NCI-H226 (cell line): ENCODE results near the gene ALDH1A1.

Source experiments
- DNase-seq: peaks from one replicate; pipeline ENCODE4 v3.0.0-alpha.2; 2015

ALDH1A1 gene

DNA sequence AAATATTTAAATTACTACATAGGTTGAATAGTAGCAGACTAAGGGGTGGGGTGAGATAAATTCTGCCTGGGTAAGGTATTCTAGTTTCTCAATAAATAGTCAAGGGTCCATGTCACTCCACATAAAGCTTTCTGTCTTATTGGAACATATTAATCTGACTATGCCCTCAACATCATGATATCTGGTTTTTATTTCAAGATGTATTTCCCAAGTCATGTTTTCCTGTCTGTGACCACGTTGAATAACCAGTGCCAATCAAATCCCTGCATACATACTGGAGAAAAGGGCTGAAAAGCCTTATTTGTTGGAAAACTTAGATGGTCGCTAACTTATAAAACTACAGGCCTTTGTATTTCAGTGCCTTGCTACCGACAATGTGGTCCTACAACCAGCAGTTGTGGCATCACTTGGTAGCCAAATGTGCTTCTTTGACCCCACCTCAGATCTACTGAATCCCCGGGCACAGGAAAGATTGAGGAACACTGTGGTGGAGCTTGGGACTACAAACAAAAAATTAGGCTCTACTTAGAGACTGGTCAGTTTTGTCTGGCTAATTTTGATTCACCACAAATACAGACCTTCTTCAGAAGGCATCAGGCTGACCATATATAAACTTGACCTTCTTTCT, 39.4 kb downstream of the ALDH1A1 start:
- no peak for DNase-seq

- no peak for DNase-seq
These were observed 40.1 kb downstream of the ALDH1A1 start for GRCh38 chr9:72912476-72913381.

DNA sequence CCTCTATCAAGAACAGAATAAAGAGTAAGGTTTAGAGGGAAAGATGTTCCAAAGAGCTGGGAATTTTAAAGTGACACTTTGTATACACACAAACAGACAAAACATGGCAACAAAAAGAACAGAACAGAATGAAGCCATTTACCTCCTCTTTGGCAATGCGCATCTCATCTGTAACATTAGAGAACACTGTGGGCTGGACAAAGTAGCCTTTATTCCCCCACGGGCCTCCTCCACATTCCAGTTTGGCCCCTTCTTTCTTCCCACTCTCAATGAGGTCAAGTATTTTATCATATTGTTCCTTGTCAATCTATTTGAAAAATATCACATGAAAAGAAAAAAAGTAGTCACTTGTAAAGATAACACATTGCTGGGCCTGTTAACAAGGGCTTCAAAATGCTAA, 41.0 kb downstream of the ALDH1A1 start:
- DNase-seq: no peak

- DNase-seq: no peak
These were observed 41.5 kb downstream of the ALDH1A1 start for GRCh38 chr9:72911247-72911775.

- no peak for DNase-seq
These were observed 43.4 kb downstream of the ALDH1A1 start for GRCh38 chr9:72909428-72909827.

DNA sequence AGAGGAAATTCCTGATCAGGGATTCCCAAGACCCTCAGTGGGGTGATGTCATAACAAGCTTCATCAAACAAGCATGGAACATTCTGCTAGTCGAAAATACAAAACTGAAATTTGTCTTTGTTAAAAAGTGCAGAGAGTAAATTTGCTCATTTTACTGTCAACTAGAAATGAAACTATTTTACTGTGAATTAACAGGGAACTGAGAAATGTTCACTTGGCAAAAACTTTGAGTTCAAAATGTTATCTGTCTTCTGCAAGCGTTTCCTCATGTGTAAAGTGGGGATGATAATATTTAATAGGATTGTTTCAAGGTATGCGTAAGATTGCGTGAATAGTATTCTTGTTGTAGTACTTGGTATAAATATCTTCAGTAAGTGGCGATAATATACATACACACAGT, 45.4 kb downstream of the ALDH1A1 start:
- DNase-seq: no peak

- DNase-seq: no peak
These were observed 46.0 kb downstream of the ALDH1A1 start for GRCh38 chr9:72906810-72907209.

DNA sequence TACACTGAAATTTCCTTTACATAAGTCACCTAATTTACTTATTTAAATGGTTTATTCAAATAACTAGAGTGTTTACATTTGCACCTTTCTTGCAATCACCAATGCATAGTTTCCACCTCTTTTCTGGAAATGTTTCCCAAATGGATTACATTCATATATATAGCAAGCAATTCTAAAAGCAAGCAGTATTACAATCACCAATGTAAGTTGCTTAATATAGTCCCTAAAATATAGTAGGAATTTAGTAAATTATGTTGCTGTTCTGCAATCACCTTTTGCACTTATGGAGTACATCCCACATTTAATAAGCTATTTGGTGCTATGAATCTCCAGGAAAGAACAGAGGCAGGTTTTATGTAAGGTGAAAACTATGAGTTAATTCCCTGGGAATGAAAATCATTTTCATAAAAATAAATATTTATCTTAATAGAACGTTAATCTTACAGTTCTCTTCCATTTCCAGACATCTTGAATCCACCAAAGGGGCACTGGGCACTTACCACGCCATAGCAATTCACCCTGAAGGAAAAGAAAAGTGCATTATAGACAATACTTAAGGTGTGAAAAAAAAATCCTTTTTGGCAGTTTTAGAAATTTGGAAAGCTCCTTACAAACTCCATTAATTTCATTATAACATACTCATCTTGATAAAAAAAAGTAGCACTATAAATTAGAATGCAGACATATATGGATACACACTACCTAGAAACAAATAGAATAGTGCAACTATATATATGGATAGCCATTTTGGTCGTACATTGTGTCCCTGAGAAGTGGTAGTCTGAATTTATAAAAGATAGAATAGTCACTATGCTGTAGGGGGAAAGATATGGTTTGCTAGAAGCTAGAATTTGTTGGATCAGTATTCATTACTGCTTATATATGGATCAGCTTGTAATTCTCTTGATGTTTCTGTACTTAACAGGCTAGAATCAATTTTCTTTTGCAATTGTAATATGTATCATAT, 47.1 kb downstream of the ALDH1A1 start:
- DNase-seq: no peak

DNA sequence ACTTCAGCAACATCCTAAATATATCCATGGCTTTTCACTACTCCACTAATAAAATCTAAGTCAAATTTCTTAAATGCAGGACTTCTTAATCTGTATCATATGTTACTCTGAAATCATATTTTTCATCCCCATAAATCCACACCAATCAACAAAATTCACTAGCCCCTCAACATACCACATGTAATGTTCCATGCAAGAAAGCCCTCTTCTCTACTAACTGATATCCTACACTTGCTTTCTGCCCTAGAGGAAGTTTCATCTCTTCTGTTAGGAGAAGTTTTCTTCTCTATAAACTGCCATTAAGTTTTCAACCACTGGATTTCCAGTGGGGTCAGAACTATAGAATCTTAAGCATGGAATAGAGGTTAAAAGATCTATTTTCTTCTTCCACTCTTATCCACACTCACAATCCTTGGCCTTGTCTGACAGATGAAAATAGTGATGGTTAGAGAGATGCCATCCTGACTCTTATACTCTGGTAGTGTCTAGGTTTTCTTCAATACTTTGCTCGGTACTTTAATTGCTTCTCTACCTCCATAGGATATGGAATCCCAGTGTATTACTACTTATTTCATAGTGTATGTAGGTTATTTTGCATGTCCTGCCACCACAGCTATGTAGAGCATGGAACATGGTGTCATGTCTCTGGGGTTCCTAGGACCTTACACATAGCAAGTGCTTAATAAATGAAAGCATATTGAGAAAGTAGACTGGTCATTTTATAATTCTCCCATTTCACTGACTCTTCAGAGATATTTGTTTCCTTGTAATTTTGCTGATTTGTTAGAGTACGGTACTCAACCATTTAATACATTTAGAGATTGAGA, 48.4 kb downstream of the ALDH1A1 start:
- no peak for DNase-seq

DNA sequence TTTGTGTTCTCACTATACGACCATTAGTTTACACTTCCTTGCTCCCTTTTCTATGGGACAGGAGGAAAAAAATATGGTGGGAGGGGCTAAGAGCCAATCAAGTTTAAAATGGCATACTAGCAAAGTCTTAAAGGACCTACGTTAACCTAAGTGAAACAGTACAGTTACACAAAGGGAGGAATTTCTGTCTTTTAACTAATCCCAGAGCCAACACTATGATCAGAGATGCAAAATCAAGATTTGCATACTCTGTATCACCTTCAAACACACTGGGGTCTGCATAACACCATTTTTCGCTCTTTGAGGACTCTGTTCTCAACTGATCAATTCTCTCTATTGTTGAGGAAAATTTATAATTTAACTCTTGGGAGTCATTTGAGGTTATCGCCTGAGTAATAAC, 49.8 kb downstream of the ALDH1A1 start:
- no peak for DNase-seq

DNA sequence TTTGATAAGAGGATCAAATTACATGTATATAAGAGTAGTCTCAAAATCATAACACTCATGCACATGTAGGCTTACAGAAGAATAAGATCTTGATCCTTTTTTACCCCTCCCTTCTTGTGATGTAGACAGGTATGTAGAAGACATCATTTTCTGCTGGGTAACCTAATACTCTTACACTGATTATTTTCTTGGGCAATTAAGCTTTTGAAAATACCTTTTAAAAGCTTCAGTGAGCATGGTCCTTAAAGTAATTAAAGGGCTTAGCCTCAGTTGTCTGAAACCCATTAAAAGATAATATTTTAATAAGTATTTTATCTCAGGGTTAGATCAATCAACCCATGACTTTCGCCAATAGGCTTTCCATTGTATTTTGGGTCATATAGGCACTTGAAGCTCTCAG, 50.6 kb downstream of the ALDH1A1 start:
- DNase-seq: no peak

DNA sequence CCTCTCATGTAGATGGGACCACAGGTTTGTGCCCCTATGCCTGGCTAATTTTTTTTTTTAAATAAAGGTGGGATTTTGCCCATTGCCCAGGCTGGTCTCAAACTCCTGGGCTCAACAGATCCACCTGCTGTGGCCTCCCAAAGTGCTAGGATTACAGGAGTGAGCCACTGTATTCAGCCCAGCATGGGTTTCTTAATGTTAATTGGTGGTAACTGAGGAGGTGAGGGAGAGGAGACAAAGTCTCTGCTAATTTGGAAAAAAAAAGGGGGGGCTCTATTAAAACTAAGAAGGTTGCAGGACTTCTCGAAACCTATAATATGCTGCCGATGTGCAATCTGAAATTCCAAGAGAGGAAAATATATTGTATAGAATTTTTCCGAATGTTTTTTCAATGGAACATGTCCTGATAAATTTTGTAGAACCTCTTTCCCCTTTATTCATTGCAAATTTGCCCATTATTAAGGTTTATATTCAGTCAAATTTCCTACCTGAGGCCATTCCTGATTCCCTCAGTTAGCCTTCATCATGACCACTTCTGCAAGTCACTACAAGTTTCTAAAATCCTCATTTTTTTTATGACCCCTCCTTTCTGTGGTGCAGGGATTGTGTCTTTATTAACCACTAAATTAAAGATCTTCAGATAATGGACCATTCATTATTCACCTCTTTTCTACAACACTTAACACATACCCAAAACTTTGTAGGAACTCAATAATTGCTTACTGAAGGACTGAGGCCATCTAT, 52.9 kb downstream of the ALDH1A1 start:
- no peak for DNase-seq

GRCh38 chr9:72898784-72899733, 53.8 kb downstream of the ALDH1A1 start:
- DNase-seq: no peak

GRCh38 chr9:72898360-72898759, 54.5 kb downstream of the ALDH1A1 start:
- no peak for DNase-seq

DNA sequence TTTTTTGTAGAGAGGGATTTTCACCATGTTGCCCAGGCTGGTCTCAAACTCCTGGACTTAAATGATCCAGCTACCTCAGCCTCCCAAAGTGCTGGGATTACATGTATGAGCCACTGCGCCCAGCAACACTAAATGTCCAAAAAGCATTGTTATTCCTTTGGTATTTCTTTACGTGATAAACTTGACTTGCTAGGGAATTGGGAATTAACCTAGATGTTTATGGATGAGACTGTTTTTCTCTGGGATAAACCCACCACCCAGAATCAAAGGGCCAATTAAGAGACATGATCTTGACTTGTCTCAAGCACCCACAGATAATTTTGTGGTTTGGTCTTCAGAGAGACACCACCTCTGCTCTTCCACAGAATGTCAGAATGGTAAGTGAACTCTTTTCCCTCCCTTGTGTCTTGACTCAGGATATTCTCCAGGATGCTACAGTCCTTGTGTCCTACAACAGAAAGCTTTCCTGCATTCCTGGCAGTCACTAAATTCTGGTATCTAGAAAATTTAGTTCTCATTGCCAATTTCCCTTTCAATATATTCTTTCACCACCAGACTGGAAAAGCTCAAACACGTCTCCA, 55.7 kb downstream of the ALDH1A1 start:
- DNase-seq: no peak

GRCh38 chr9:72896439-72896838, 56.4 kb downstream of the ALDH1A1 start:
- no peak for DNase-seq

- DNase-seq: no peak
These were observed 57.7 kb downstream of the ALDH1A1 start for GRCh38 chr9:72895122-72895521.

DNA sequence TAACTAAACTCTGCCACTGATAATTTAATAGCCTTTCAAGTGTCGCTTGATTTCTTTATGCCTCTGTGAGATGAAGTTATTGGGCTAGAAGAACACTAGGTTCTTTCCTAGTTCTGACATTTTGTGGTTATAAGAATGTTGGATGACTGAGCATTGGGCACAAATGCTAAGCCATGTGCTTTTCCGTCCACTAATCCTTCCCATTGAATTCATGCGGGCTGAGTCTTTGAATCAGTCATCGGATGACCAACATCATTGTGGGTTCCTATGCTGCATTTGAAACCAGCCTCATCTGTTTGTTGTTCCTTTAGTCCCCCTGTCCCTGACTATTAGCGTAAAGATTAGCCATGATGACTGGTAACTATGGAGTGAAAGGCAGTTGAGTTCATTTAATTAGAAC, 58.5 kb downstream of the ALDH1A1 start:
- DNase-seq: no peak

DNA sequence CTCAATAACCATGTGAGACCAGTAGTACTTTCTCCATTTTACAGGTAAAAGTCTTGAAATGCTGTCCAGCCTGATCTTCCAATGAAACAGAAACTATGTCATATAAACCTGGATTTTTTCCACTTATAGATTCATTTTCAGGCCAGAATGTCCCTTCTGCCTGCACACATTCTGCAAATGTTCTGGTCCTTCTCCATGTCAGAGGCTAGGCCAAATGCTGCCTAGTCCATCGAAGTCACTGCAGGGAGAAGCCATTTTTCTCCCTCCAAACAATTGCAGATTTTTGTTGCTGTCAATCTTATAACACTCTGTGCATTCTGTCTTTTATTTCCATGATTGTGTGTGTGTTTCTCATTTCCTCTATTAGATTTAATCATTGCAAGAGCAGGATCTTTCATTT, 59.4 kb downstream of the ALDH1A1 start:
- no peak for DNase-seq

- DNase-seq: no peak
These were observed 61.8 kb downstream of the ALDH1A1 start for GRCh38 chr9:72891043-72891442.
